Liver (tissue), 9 donors: ENCODE results near the gene UBE2V1. TPM values are rescaled to one million over a fixed set of nuclear protein-coding genes. Genes with fewer than 3 reads are reported as not detected.
"Not testable (repeated sequence)": the region's sequence is repeated elsewhere in the genome, so short reads cannot be mapped to it uniquely, and the experiment has no call there.

Experiments used
- DNase-seq: peaks from one replicate; pipeline ENCODE4 v3.0.0-alpha.2; 2017; ENCODE audit warnings: low spot score
- H3K27ac ChIP-seq, 2 donors: one replicate each; pipeline ENCODE4 v1.7.0; 2013; ENCODE audit warnings: inconsistent platforms in 2 of 2, low read length in 2 of 2, control low read depth in 1 of 2, low read depth in 1 of 2, mild to moderate bottlenecking in 1 of 2
- H3K27me3 ChIP-seq, 4 donors: one replicate each; pipeline versions ENCODE4 v1.6.1 to v1.7.0; 2013; ENCODE audit warnings: low read length in 3 of 4, inconsistent platforms in 1 of 4, mild to moderate bottlenecking in 1 of 4, moderate library complexity in 1 of 4; ENCODE audit not compliant: control insufficient read depth in 4 of 4, insufficient read depth in 4 of 4
- H3K36me3 ChIP-seq, 4 donors: one replicate each; pipeline versions ENCODE4 v1.6.1 to v1.7.0; 2013; ENCODE audit warnings: low read length in 3 of 4, mild to moderate bottlenecking in 3 of 4, low read depth in 1 of 4, moderate library complexity in 1 of 4; ENCODE audit not compliant: control insufficient read depth in 4 of 4, insufficient read depth in 3 of 4
- H3K4me1 ChIP-seq, 4 donors: one replicate each; pipeline versions ENCODE4 v1.6.1 to v1.7.0; 2013; ENCODE audit warnings: low read length in 3 of 4, mild to moderate bottlenecking in 3 of 4, moderate library complexity in 1 of 4; ENCODE audit not compliant: control insufficient read depth in 4 of 4, insufficient read depth in 4 of 4
- H3K4me3 ChIP-seq, 3 donors: one replicate each; pipeline versions ENCODE4 v1.6.1 to v1.7.0; 2013; ENCODE audit warnings: low read length in 3 of 3, control low read depth in 1 of 3, low read depth in 1 of 3, mild to moderate bottlenecking in 1 of 3
- H3K9ac ChIP-seq, 2 donors: one replicate each; pipeline ENCODE4 v1.7.0; 2013; ENCODE audit warnings: low read length in 2 of 2, mild to moderate bottlenecking in 2 of 2, moderate library complexity in 2 of 2, control low read depth in 1 of 2, low read depth in 1 of 2
- H3K9me3 ChIP-seq, 4 donors: one replicate each; pipeline versions ENCODE4 v1.6.1 to v1.7.0; 2013; ENCODE audit warnings: low read length in 3 of 4; ENCODE audit not compliant: control insufficient read depth in 4 of 4
- EGR1 ChIP-seq, 2 donors: IDR thresholded peaks; 2 replicates each; pipeline ENCODE4 v1.6.1; 2016 to 2018; ENCODE audit warnings: antibody characterized with exemption in 2 of 2, low read depth in 2 of 2
- FOXA1 ChIP-seq: IDR thresholded peaks from 2 replicates; pipeline ENCODE4 v1.6.1; 2016; ENCODE audit warnings: antibody characterized with exemption
- GABPA ChIP-seq, 2 donors: IDR thresholded peaks in 1 of 2; conservative IDR thresholded peaks in 1 of 2; 2 replicates each; pipeline ENCODE4 v1.6.1; 2016; ENCODE audit warnings: antibody characterized with exemption in 2 of 2, mild to moderate bottlenecking in 1 of 2, moderate library complexity in 1 of 2
- HNF4G ChIP-seq: IDR thresholded peaks from 2 replicates; pipeline ENCODE4 v1.6.1; 2016; ENCODE audit warnings: antibody characterized with exemption
- JUND ChIP-seq, 2 donors: IDR thresholded peaks; 2 replicates each; pipeline ENCODE4 v1.6.1; 2016; ENCODE audit warnings: antibody characterized with exemption in 2 of 2
- NR2F2 ChIP-seq: IDR thresholded peaks from 2 replicates; pipeline ENCODE4 v1.6.1; 2016; ENCODE audit warnings: antibody characterized with exemption
- REST ChIP-seq: IDR thresholded peaks from 2 replicates; pipeline ENCODE4 v1.6.1; 2016; ENCODE audit warnings: antibody characterized with exemption, mild to moderate bottlenecking
- RXRA ChIP-seq, 2 donors: IDR thresholded peaks; 2 replicates each; pipeline ENCODE4 v1.6.1; 2017 to 2018; ENCODE audit warnings: antibody characterized with exemption in 2 of 2, mild to moderate bottlenecking in 1 of 2
- SP1 ChIP-seq: IDR thresholded peaks from 2 replicates; pipeline ENCODE4 v1.6.1; 2018; ENCODE audit warnings: antibody characterized with exemption, mild to moderate bottlenecking
- YY1 ChIP-seq: IDR thresholded peaks from 2 replicates; pipeline ENCODE4 v1.6.1; 2016; ENCODE audit warnings: antibody characterized with exemption, mild to moderate bottlenecking
- WGBS: extraction: QIAGEN DNeasy Blood & Tissue Kit; methylation state at CpG from one replicate; pipeline ENCODE4 v1.1.7; 2013; 5-methylcytosine and 5-hydroxymethylcytosine counted together
- polyA plus RNA-seq, 2 donors: library from polyadenylated mRNA; stranded (reverse) in 1 of 2; unstranded in 1 of 2; fragments of 200-250 nt in 1 of 2; fragments of >200 nt in 1 of 2; fragmentation: Nextera tagmentation in 1 of 2; extraction: Ambion mirVana in 1 of 2; gene quantifications; one replicate each; pipeline versions ENCODE4 v1.2.1 to v1.2.3, GENCODE V29; 2013 to 2015
- total RNA-seq, 2 donors: library from RNA; depleted of rRNA; stranded (reverse); fragments of >200 nt; gene quantifications; one replicate each; pipeline ENCODE4 v1.2.3, GENCODE V29; 2014
- TF ChIP-seq, protein P1 (sequence below): IDR thresholded peaks from 2 replicates; pipeline ENCODE4 v1.6.1; 2016; ENCODE audit warnings: antibody characterized with exemption
- donor health status: healthy.
- donor health status: healthy.
- donor health status: healthy.
- donor health status: healthy.
- donor health status: healthy.

The UBE2V1 gene
- total RNA-seq (10 to 100 TPM; 27.9 to 29.7 TPM), polyA plus RNA-seq (10 to 100 TPM; 38.8 to 53.0 TPM)

DNA sequence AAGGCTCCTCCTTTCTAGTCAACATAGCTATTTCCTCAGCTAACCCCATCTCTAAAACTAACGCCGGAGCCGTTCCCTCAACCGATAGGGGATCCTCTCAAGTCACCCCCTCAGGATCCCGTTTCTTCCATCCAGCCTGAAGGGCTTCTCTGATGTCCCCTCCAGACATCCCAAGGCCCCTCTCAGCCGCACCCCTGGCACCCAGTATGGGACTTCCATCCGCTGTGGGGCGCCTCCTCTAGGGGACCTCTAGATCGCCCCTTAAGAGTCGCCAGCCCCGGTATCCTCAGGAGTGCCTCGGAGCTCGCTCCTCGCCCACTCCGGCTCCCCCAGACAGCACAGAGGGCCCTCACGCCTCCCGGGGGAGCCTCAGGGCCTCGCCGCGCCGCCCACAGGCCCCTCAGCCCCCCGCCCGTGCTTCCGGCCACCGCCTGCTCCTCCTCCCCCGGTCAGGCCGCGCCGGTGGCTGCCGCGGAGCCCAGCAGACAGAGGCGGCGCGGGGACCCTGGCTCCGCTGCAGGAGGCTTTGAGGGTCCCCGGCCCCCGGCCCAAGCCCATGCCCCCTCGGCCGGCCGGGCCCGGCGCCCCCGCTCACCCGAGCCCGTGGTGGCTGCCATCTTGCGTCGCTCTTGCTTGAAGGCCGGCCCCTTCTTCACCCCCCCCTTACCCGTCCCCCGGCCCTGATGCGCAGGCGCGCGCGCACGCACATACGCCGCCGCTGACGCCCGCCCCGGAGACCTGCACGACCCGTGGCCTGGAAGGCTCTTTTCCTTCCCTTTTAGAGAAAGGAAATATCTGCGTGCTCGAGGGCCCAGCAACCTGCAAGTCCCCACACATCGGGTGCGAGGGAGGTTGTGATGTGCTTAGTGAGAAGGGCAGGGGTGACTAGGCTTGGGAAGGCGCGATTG lies at the start of gene UBE2V1:
TSS of gene UBE2V1 (minus strand) at position 639 of the 908 bp plus-strand sequence. CDS start at position 617, 22 bp downstream.
- no peak for TF ChIP-seq EGR1 (IDR thresholded peaks at IDR 0.05; ENCODE audit: low read depth in 2 of 2)
- TF ChIP-seq REST: peak; percentile 38
- peak; percentile 89 for TF ChIP-seq YY1
- peak; percentile 19 to 31 for TF ChIP-seq RXRA (IDR thresholded peaks at IDR 0.05)
- TF ChIP-seq GABPA (IDR thresholded peaks at IDR 0.05 in 1 of 2, conservative IDR thresholded peaks at IDR 0.05 in 1 of 2): peak in 1 of 2 donors; percentile 67
- no peak for TF ChIP-seq FOXA1
- TF ChIP-seq SP1: peak; percentile 52
- peak; percentile 62 for TF ChIP-seq NR2F2
- Histone ChIP-seq H3K27me3 (no peaks in the 10 kb centered on the region), H3K4me1 (peaks cover 9 to 55% (median 49%) of the 10 kb centered on the region in 4 donors), H3K9ac (peak within 1 kb of the TSS; percentile 77 to 99), H3K27ac (peak within 1 kb of the TSS; percentile 83 to 97), H3K4me3 (peak within 1 kb of the TSS; percentile 78 to 91 (median 83)), H3K9me3 (no peaks in the 10 kb centered on the region), H3K36me3 (no peaks in the 10 kb centered on the region)
- peak; percentile 92 for DNase-seq
- WGBS: under 1% methylated on average over 70 of the region's 70 CpGs

- H3K36me3 ChIP-seq, DNase-seq, H3K4me3 ChIP-seq, H3K27ac ChIP-seq, H3K9ac ChIP-seq, H3K9me3 ChIP-seq, H3K27me3 ChIP-seq: not testable (repeated sequence)
- peaks cover 0 to 11% (median 6%) of the 10 kb centered on the region in 4 donors for H3K4me1 ChIP-seq
- WGBS: 89% methylated on average over 7 of the region's 7 CpGs
Observed at GRCh38 chr20:50161494-50161893, 48.5 kb upstream of the UBE2V1 start.

GRCh38 chr20:50153500-50154377 lies 40.8 kb upstream of the UBE2V1 start, which contains the start of gene PEDS1:
PEDS1 (minus strand) TSS chr20:50153723; CDS start chr20:50153637, 86 bp downstream.
- Histone ChIP-seq H3K9me3 (no peaks in the 10 kb centered on the region), H3K36me3 (no peaks in the 10 kb centered on the region), H3K27ac (peak within 1 kb of the TSS; percentile 74 to 81), H3K4me3 (peak within 1 kb of the TSS; percentile 64 to 79 (median 68)), H3K9ac (peak within 1 kb of the TSS; percentile 76 to 93), H3K4me1 (peaks cover 7 to 23% (median 16%) of the 10 kb centered on the region in 4 donors), H3K27me3 (no peaks in the 10 kb centered on the region)
- WGBS: 3% methylated on average over 99 of the region's 99 CpGs
- DNase-seq: peak; percentile 88
- no peak for TF ChIP-seq JUND (IDR thresholded peaks at IDR 0.05)
- TF ChIP-seq YY1: no peak
- TF ChIP-seq HNF4G: no peak
- no peak for TF ChIP-seq FOXA1
- no peak for TF ChIP-seq EGR1 (IDR thresholded peaks at IDR 0.05; ENCODE audit: low read depth in 2 of 2)
- TF ChIP-seq, protein P1, sequence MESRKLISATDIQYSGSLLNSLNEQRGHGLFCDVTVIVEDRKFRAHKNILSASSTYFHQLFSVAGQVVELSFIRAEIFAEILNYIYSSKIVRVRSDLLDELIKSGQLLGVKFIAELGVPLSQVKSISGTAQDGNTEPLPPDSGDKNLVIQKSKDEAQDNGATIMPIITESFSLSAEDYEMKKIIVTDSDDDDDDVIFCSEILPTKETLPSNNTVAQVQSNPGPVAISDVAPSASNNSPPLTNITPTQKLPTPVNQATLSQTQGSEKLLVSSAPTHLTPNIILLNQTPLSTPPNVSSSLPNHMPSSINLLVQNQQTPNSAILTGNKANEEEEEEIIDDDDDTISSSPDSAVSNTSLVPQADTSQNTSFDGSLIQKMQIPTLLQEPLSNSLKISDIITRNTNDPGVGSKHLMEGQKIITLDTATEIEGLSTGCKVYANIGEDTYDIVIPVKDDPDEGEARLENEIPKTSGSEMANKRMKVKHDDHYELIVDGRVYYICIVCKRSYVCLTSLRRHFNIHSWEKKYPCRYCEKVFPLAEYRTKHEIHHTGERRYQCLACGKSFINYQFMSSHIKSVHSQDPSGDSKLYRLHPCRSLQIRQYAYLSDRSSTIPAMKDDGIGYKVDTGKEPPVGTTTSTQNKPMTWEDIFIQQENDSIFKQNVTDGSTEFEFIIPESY: no peak
- TF ChIP-seq REST: no peak
- no peak for TF ChIP-seq GABPA (IDR thresholded peaks at IDR 0.05 in 1 of 2, conservative IDR thresholded peaks at IDR 0.05 in 1 of 2)
